ENCODE measurements around the gene POLK.

The POLK gene

DNA sequence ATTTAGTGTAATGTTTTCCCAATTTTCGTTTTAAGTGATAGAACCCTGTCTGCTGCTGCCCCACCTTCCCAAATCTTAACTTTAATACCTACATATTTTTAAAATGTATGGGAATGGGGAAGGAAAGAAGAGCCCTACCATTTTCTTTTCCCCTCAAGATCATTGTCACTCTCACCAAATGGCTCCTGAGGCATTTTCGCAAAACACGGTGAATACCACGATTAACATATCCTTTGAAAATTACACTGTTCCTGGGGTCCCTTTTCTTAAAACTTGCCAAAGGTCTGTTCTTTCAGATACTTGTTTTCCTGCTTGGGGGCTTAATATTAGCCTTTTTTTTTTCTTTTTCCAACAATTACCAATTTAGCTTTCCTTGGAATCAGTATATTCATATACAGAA, 36.3 kb upstream of the POLK start:
- TF ChIP-seq EZH2phosphoT487 (IDR thresholded peaks at IDR 0.05; ENCODE audit: low read length), result no peak
- TF ChIP-seq, protein P1, sequence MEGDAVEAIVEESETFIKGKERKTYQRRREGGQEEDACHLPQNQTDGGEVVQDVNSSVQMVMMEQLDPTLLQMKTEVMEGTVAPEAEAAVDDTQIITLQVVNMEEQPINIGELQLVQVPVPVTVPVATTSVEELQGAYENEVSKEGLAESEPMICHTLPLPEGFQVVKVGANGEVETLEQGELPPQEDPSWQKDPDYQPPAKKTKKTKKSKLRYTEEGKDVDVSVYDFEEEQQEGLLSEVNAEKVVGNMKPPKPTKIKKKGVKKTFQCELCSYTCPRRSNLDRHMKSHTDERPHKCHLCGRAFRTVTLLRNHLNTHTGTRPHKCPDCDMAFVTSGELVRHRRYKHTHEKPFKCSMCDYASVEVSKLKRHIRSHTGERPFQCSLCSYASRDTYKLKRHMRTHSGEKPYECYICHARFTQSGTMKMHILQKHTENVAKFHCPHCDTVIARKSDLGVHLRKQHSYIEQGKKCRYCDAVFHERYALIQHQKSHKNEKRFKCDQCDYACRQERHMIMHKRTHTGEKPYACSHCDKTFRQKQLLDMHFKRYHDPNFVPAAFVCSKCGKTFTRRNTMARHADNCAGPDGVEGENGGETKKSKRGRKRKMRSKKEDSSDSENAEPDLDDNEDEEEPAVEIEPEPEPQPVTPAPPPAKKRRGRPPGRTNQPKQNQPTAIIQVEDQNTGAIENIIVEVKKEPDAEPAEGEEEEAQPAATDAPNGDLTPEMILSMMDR (IDR thresholded peaks at IDR 0.05; ENCODE audit: low read length), result no peak
- no peak for TF ChIP-seq EZH2 (optimal IDR thresholded peaks at IDR 0.05; ENCODE audit: low read depth, low read length)
- Histone ChIP-seq H3K9ac (ENCODE audit: low read length) (no peak overlapping the region), H3K4me1 (ENCODE audit: low read length) (no peaks in the 10 kb centered on the region), H4K20me1 (ENCODE audit: insufficient read depth, low read length) (no peaks in the 10 kb centered on the region), H3K9me3 (replicated peaks; ENCODE audit: insufficient read depth, low read length) (no peaks in the 10 kb centered on the region), H3K4me2 (ENCODE audit: low read depth, low read length) (no peak overlapping the region), H3K27me3 (replicated peaks; ENCODE audit: insufficient read depth, low read length) (no peaks in the 10 kb centered on the region), H3K79me2 (ENCODE audit: low read length) (peaks cover 44% of the 10 kb centered on the region), H2AFZ (ENCODE audit: low read length) (no peak overlapping the region), H3K36me3 (replicated peaks; ENCODE audit: insufficient read depth, low read length) (no peaks in the 10 kb centered on the region), H3K27ac (ENCODE audit: low read length) (no peak overlapping the region), H3K9me2 (replicated peaks; ENCODE audit: insufficient read depth, low read length) (no peaks in the 10 kb centered on the region), H3F3A (ENCODE audit: insufficient read depth, low read length) (no peaks in the 10 kb centered on the region), H3K4me3 (ENCODE audit: low read length) (no peak overlapping the region)
- no peak for DNase-seq

- Histone ChIP-seq H3K4me3 (ENCODE audit: low read length) (no peak overlapping the region), H3K27me3 (replicated peaks; ENCODE audit: insufficient read depth, low read length) (no peaks in the 10 kb centered on the region), H3K79me2 (ENCODE audit: low read length) (peaks cover 69% of the 10 kb centered on the region), H3K9ac (ENCODE audit: low read length) (no peak overlapping the region), H2AFZ (ENCODE audit: low read length) (no peak overlapping the region), H3F3A (ENCODE audit: insufficient read depth, low read length) (no peaks in the 10 kb centered on the region), H3K4me2 (ENCODE audit: low read depth, low read length) (no peak overlapping the region), H4K20me1 (ENCODE audit: insufficient read depth, low read length) (no peaks in the 10 kb centered on the region; the same call in 1 of the 2 replicates), H3K36me3 (replicated peaks; ENCODE audit: insufficient read depth, low read length) (no peaks in the 10 kb centered on the region), H3K4me1 (ENCODE audit: low read length) (no peaks in the 10 kb centered on the region), H3K27ac (ENCODE audit: low read length) (no peak overlapping the region), H3K9me2 (replicated peaks; ENCODE audit: insufficient read depth, low read length) (no peaks in the 10 kb centered on the region), H3K9me3 (replicated peaks; ENCODE audit: insufficient read depth, low read length) (no peaks in the 10 kb centered on the region)
- no peak for DNase-seq
- no peak for TF ChIP-seq EZH2phosphoT487 (IDR thresholded peaks at IDR 0.05; ENCODE audit: low read length)
- no peak for TF ChIP-seq EZH2 (optimal IDR thresholded peaks at IDR 0.05; ENCODE audit: low read depth, low read length)
- TF ChIP-seq, protein P1 (IDR thresholded peaks at IDR 0.05; ENCODE audit: low read length), result no peak
These were observed 30.7 kb upstream of the POLK start for GRCh38 chr5:75481024-75481423.

GRCh38 chr5:75482482-75482881, 29.2 kb upstream of the POLK start:
- Histone ChIP-seq H3K36me3 (replicated peaks; ENCODE audit: insufficient read depth, low read length) (no peaks in the 10 kb centered on the region), H3K4me1 (ENCODE audit: low read length) (no peaks in the 10 kb centered on the region), H3K79me2 (ENCODE audit: low read length) (peaks cover 77% of the 10 kb centered on the region), H3K27ac (ENCODE audit: low read length) (no peak overlapping the region), H3K9me3 (replicated peaks; ENCODE audit: insufficient read depth, low read length) (no peaks in the 10 kb centered on the region), H3K4me3 (ENCODE audit: low read length) (no peak overlapping the region), H3K9ac (ENCODE audit: low read length) (no peak overlapping the region), H2AFZ (ENCODE audit: low read length) (no peak overlapping the region), H3K27me3 (replicated peaks; ENCODE audit: insufficient read depth, low read length) (no peaks in the 10 kb centered on the region), H4K20me1 (ENCODE audit: insufficient read depth, low read length) (no peaks in the 10 kb centered on the region; the same call in 1 of the 2 replicates), H3K9me2 (replicated peaks; ENCODE audit: insufficient read depth, low read length) (no peaks in the 10 kb centered on the region), H3F3A (ENCODE audit: insufficient read depth, low read length) (no peaks in the 10 kb centered on the region), H3K4me2 (ENCODE audit: low read depth, low read length) (no peak overlapping the region)
- TF ChIP-seq EZH2 (optimal IDR thresholded peaks at IDR 0.05; ENCODE audit: low read depth, low read length) (no peak), EZH2phosphoT487 (IDR thresholded peaks at IDR 0.05; ENCODE audit: low read length) (no peak)
- TF ChIP-seq, protein P1 (IDR thresholded peaks at IDR 0.05; ENCODE audit: low read length), result no peak
- DNase-seq, result no peak
